GM21723 (cell line): ENCODE data around the gene CEL.
A peak's percentile ranks its signal among the peaks of the same experiment; 100 is the strongest.

Experiments used
- ATAC-seq: cut with Tn5 transposase; IDR thresholded peaks from one replicate; pipeline ENCODE4 v1.9.1; 2021; ENCODE audit warnings: mild to moderate bottlenecking, moderate library complexity; ENCODE audit not compliant: unreplicated experiment

CEL gene

GRCh38 chr9:133114886-133115603, 53.3 kb downstream of the CEL start:
- no peak for ATAC-seq

- ATAC-seq: peak; percentile 78
These were observed 54.0 kb downstream of the CEL start for GRCh38 chr9:133115604-133116345.

GRCh38 chr9:133116346-133117231, 54.8 kb downstream of the CEL start:
- ATAC-seq: no peak

GRCh38 chr9:133117271-133118178, 55.7 kb downstream of the CEL start:
- no peak for ATAC-seq

- no peak for ATAC-seq
These were observed 56.4 kb downstream of the CEL start for GRCh38 chr9:133118179-133118520.

GRCh38 chr9:133118568-133118967, 56.8 kb downstream of the CEL start:
- ATAC-seq: no peak

- no peak for ATAC-seq
These were observed 57.5 kb downstream of the CEL start for GRCh38 chr9:133119103-133119845.

- ATAC-seq: no peak
These were observed 58.2 kb downstream of the CEL start for GRCh38 chr9:133119846-133120500.

- ATAC-seq: no peak
These were observed 58.9 kb downstream of the CEL start for GRCh38 chr9:133120501-133121197.
